GM12872 (cell line): ENCODE results near the gene RBBP9.

Experiments
- TF ChIP-seq, protein P1 (sequence below): IDR thresholded peaks from 3 replicates; pipeline ENCODE4 v1.5.1; 2011; ENCODE audit warnings: low read depth, mild to moderate bottlenecking, low read length, moderate library complexity; ENCODE audit not compliant: insufficient read depth

RBBP9 gene

DNA sequence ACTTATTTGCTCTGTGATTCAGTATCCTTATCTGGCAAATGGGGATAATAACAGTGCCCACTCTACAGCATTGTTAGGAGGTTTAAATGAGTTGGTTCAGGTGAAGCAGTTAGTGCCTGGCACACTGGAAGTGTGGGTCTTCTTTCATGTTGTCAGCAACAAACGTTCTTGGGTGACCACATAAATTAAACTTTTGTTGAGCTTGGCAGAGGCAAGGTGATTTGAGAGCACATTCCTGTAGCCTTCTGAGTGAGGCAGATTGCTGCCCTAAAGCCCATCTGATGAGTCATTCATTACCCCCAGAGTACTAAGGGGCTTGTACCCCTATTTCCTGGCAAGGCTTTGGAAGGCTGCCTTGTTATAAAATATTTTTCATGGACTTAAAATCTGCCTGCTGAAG is 36.5 kb upstream of the RBBP9 start:
- TF ChIP-seq, protein P1, sequence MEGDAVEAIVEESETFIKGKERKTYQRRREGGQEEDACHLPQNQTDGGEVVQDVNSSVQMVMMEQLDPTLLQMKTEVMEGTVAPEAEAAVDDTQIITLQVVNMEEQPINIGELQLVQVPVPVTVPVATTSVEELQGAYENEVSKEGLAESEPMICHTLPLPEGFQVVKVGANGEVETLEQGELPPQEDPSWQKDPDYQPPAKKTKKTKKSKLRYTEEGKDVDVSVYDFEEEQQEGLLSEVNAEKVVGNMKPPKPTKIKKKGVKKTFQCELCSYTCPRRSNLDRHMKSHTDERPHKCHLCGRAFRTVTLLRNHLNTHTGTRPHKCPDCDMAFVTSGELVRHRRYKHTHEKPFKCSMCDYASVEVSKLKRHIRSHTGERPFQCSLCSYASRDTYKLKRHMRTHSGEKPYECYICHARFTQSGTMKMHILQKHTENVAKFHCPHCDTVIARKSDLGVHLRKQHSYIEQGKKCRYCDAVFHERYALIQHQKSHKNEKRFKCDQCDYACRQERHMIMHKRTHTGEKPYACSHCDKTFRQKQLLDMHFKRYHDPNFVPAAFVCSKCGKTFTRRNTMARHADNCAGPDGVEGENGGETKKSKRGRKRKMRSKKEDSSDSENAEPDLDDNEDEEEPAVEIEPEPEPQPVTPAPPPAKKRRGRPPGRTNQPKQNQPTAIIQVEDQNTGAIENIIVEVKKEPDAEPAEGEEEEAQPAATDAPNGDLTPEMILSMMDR: no peak

DNA sequence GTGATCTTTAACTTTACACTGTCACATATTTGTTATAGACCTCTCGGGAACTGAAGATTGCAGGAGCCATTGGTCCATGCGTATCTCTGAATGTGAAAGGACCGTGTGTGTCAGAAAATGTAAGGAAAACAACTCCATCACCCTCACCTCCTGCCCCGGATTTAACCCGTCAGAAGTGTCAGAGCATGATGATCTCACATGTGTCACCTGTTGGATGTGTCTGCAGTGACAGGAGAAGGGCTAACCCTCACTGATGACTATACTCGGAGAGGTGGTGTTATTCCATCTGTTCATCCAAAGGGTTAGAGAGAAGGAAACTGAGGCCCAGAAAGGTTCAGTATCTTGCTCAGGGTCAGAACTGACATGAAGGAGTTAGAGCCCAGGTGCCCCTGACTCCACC is 35.6 kb upstream of the RBBP9 start:
- TF ChIP-seq, protein P1: no peak

DNA sequence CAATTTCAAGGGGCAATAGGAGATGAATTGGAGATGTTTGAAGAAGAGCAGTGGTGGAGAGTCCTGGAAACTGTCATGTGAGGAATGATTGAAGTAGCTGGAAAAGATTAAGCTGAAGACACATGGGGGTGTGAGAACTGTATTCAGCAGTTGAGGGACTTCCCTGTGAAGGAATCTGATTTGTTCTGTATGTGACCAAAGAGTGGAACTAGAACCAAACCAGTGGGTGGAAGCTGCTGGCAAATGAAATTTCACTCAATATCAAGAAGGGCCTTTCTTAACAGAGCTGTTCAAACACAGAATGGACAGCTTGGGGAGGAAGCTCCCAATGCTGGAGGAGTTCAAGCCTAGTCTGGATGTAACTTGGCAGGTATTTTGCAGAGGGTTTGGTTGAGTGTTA is 32.0 kb upstream of the RBBP9 start:
- TF ChIP-seq, protein P1: no peak

DNA sequence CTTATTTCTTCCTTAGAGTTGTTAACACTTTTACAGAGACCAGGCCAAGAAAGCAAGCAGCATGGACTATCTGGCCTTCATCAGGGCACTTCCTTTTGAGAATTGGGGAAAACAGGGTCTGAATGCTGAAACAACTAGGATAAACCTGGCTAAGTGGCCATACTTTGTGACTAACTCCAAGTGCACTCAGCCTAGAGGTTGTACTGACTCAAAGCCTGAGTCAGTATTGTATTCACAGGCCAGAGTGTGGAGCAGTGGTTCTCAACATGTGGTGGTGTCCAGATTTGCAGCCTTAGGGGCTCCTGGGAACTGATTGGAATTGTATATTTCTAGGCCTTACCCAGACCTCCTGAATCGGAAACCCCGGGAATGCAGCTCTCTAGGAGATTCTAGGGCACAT is 30.8 kb upstream of the RBBP9 start:
- TF ChIP-seq, protein P1: no peak

DNA sequence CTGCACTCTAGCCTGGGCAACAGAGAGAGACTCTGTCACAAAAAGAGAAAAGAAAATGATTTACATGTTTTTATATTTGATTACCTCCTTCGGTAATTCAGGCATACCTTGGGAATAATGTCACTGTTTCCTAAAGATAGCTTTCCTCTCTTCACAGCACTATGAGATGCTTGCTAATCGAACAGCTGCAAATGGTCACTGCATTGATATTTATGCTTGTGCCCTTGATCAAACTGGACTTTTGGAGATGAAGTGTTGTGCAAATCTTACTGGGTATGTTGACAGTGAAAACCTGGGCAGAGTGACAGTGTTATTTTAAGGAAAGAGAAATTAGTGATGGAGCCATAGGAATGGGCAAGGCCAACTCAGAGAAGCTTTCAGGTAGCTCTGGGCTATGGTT is 30.3 kb upstream of the RBBP9 start:
- TF ChIP-seq, protein P1: no peak

DNA sequence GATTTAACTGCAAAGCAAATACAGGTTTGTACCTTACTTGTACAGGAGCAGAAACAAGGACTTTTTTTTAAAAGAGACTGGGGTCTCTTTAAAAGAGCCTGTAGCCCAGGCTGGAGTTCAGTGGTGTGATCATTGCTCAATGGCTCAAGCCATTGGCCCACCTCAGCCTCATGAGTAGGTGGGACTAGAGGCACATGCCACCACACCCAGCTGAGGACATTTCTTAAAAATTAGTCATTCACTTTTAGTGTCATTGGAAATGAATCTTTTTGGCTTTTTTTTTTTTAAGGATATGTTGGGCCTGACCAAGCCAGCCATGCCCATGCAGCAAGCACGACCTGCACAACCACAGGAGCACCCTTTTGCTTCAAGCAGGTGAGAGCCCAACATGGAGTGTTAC is 27.6 kb upstream of the RBBP9 start:
- TF ChIP-seq, protein P1: no peak

DNA sequence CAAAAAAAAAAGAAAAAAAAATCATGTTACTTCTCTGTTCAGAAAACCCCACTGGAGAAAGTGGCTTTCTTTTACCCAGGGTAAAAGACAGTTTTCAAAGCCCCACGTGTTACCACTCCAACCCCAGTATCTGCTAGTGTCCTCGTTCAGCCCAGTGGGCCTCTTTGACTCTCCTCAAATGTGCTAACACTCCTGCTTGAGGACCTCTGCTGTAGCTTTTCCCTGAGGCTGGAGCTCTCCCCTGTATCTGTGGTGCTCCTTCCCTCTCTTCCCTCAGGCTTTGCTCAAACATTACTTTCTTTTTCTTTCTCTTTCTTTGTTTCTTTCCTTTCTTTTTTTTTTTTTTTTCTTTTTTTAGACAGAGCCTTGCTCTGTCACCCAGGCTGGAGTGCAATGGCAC is 26.0 kb upstream of the RBBP9 start:
- TF ChIP-seq, protein P1: no peak

DNA sequence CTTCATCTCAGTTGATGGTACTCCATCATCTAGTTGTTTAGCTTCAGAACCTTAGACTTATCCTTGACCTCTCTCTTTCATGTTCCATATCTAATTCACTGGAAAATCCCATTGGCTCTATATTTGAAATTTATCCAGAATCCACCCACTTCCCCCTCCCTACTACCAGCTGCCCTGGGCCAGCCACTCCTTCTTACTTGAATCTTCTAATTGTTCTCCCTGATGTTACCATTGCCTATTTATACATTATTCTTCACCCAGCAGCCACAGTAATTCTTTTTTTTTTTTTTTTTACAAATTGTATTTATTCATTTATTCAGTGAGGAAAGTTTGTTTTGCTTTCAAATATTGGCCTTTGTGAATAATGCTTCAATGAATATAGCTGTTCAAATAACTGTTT is 18.9 kb upstream of the RBBP9 start:
- TF ChIP-seq, protein P1: no peak
